LNCAP (cell line): ENCODE results near the gene UBE2L3.

ENCODE experiments used
- CTCF ChIP-seq: fragments of 450-650 bp; IDR thresholded peaks from 2 replicates; pipeline ENCODE4 v1.5.1; 2017; ENCODE audit warnings: mild to moderate bottlenecking

UBE2L3 gene

GRCh38 chr22:21657020-21657359 lies 89.5 kb downstream of the UBE2L3 start:
- no peak for TF ChIP-seq CTCF

- TF ChIP-seq CTCF: no peak; the same call in 1 of the 2 replicates
Measured at GRCh38 chr22:21657360-21658032, 90.0 kb downstream of the UBE2L3 start.

- no peak for TF ChIP-seq CTCF
Measured at GRCh38 chr22:21659864-21660525, 92.5 kb downstream of the UBE2L3 start.

GRCh38 chr22:21660904-21661303 lies 93.4 kb downstream of the UBE2L3 start:
- no peak for TF ChIP-seq CTCF

- TF ChIP-seq CTCF: no peak
Measured at GRCh38 chr22:21661991-21662390, 94.5 kb downstream of the UBE2L3 start.

GRCh38 chr22:21663738-21664137 lies 96.2 kb downstream of the UBE2L3 start:
- TF ChIP-seq CTCF: no peak

GRCh38 chr22:21665047-21665851 lies 97.7 kb downstream of the UBE2L3 start:
- TF ChIP-seq CTCF: no peak
